Endothelial cell of umbilical vein (primary cell): ENCODE results near the gene TEX9. TPM values are rescaled to one million over a fixed set of nuclear protein-coding genes. Genes with fewer than 3 reads are reported as not detected.

Source experiments
- BruUV-seq: library from RNA; stranded (reverse); fragments of 400-500 nt; replicated peaks from 2 replicates; lab custom pipeline; 2021; lab: Mats Ljungman, UMichigan
- CTCF ChIA-PET: fragments of 300-600, 350-600 bp; sonication (Branson Sonifier 250); formaldehyde crosslinking; loops from one replicate; lab custom pipeline; 2021; ENCODE audit warnings: antibody characterized with exemption, inconsistent platforms; lab: Charles Lee
- POLR2A ChIA-PET: fragments of 300-600, 350-600 bp; sonication (Branson Sonifier 250); formaldehyde crosslinking; loops from one replicate; lab custom pipeline; 2021; ENCODE audit warnings: antibody characterized with exemption, inconsistent platforms; lab: Charles Lee
- DNase-seq: peaks from one replicate; pipeline ENCODE4 v3.0.0-alpha.2; 2011; ENCODE audit warnings: low read depth, low spot score
- FAIRE-seq: peaks from 2 replicates; lab custom pipeline; 2011; peaks lifted over from hg19 to GRCh38; lab: Jason Lieb, UNC
- H2AFZ ChIP-seq: 2 replicates; pipeline ENCODE4 v1.6.0; 2012; ENCODE audit warnings: low read depth, low read length, control low read depth, inconsistent platforms
- H3K27ac ChIP-seq: 2 replicates; pipeline ENCODE4 v1.5.1; 2011; ENCODE audit warnings: low read depth, mild to moderate bottlenecking, control low read depth, low read length, moderate library complexity; ENCODE audit not compliant: insufficient read depth
- H3K27me3 ChIP-seq, 2 experiments: 2 replicates each; pipeline versions ENCODE4 v1.6.0 to v1.6.1; 2011; ENCODE audit warnings: low read length in 2 of 2, mixed read lengths in 1 of 2; ENCODE audit not compliant: control insufficient read depth in 2 of 2, insufficient read depth in 2 of 2
- H3K36me3 ChIP-seq, 2 experiments: 2 replicates in 1 of 2; 3 replicates in 1 of 2; pipeline ENCODE4 v1.5.1; 2011; ENCODE audit warnings: low read length in 2 of 2, mild to moderate bottlenecking in 1 of 2, moderate library complexity in 1 of 2; ENCODE audit not compliant: control insufficient read depth in 2 of 2, insufficient read depth in 2 of 2; ENCODE audit errors: extremely low read depth in 1 of 2
- H3K4me1 ChIP-seq: 3 replicates; pipeline ENCODE4 v1.5.1; 2011; ENCODE audit warnings: mild to moderate bottlenecking, low read length; ENCODE audit not compliant: control insufficient read depth, insufficient read depth; ENCODE audit errors: extremely low read depth
- H3K4me2 ChIP-seq: 2 replicates; pipeline ENCODE4 v1.6.1; 2011; ENCODE audit warnings: low read length, control low read depth, mixed read lengths; ENCODE audit not compliant: insufficient read depth
- H3K4me3 ChIP-seq, 3 experiments: fragments of 200-600 bp in 1 of 3; sonication (generic), shearing (Covaris generic) in 1 of 3; replicated peaks in 1 of 3; 2 replicates each; pipeline ENCODE4 v1.5.1; 2011 to 2016; ENCODE audit warnings: control low read depth in 3 of 3, low read length in 3 of 3, mild to moderate bottlenecking in 2 of 3, inconsistent platforms in 1 of 3, low read depth in 1 of 3, moderate library complexity in 1 of 3; ENCODE audit not compliant: insufficient read depth in 1 of 3
- H3K79me2 ChIP-seq: 2 replicates; pipeline ENCODE4 v1.6.0; 2012; ENCODE audit warnings: low read length, inconsistent platforms; ENCODE audit not compliant: control insufficient read depth, insufficient read depth
- H3K9ac ChIP-seq: replicated peaks from 2 replicates; pipeline ENCODE3; 2011; ENCODE audit warnings: low read length, control low read depth; ENCODE audit not compliant: insufficient read depth; ENCODE audit errors: extremely low read depth
- H3K9me1 ChIP-seq: replicated peaks from 3 replicates; pipeline ENCODE4 v1.6.0; 2011; ENCODE audit warnings: mild to moderate bottlenecking, low read length; ENCODE audit not compliant: control insufficient read depth, insufficient read depth; ENCODE audit errors: extremely low read depth
- H3K9me3 ChIP-seq: replicated peaks from 2 replicates; pipeline ENCODE4 v1.5.1; 2012; ENCODE audit warnings: low read length, inconsistent platforms; ENCODE audit not compliant: control insufficient read depth, insufficient read depth
- H4K20me1 ChIP-seq: replicated peaks from 2 replicates; pipeline ENCODE3; 2011; ENCODE audit warnings: mild to moderate bottlenecking, low read length; ENCODE audit not compliant: control insufficient read depth, insufficient read depth; ENCODE audit errors: extremely low read depth
- EZH2 ChIP-seq: IDR thresholded peaks from 2 replicates; pipeline ENCODE4 v1.6.1; 2012; ENCODE audit warnings: borderline replicate concordance, low read depth, mild to moderate bottlenecking, moderate library complexity, low read length, inconsistent platforms; ENCODE audit not compliant: severe bottlenecking
- FOS ChIP-seq: IDR thresholded peaks from 2 replicates; pipeline ENCODE4 v1.6.1; 2011; ENCODE audit warnings: mild to moderate bottlenecking, low read length, moderate library complexity, borderline replicate concordance; ENCODE audit not compliant: insufficient read depth
- GATA2 ChIP-seq: IDR thresholded peaks from 2 replicates; pipeline ENCODE4 v1.7.0; 2011; ENCODE audit warnings: low read depth, mild to moderate bottlenecking, moderate library complexity, mixed read lengths, low read length; ENCODE audit not compliant: insufficient read length, insufficient read depth
- JUN ChIP-seq: IDR thresholded peaks from 2 replicates; pipeline ENCODE4 v1.6.1; 2011; ENCODE audit warnings: borderline replicate concordance, low read depth; ENCODE audit not compliant: insufficient read length, insufficient read depth
- MYC ChIP-seq: IDR thresholded peaks from one replicate; pipeline ENCODE4 v1.6.1; 2011; ENCODE audit warnings: mild to moderate bottlenecking, low read depth, low read length
- POLR2A ChIP-seq: IDR thresholded peaks from 2 replicates; pipeline ENCODE4 v1.6.1; 2012; ENCODE audit warnings: low read depth, mild to moderate bottlenecking, control low read depth, low read length
- POLR2AphosphoS5 ChIP-seq: IDR thresholded peaks from 2 replicates; pipeline ENCODE4 v1.6.1; 2012; ENCODE audit warnings: low read depth, mild to moderate bottlenecking, control low read depth, low read length, moderate library complexity; ENCODE audit not compliant: insufficient read depth
- dilution Hi-C: fragments of 300-500 bp; cut with MboI; formaldehyde crosslinking; loops from one replicate; pipeline ENCODE4 v1.15.0; 2019; ENCODE audit warnings: low sequenced_read_pairs; ENCODE audit not compliant: extremely low pct_ligation_motif_present
- intact Hi-C: fragments of 100-400 bp; cut with micrococcal nuclease; formaldehyde crosslinking; loops from one replicate; pipeline ENCODE4 v1.10.0; 2022
- polyA plus RNA-seq, 4 experiments: library from polyadenylated mRNA; depleted of rRNA in 3 of 4; stranded (reverse) in 3 of 4; unstranded in 1 of 4; fragments of >200 nt; gene quantifications; 2 replicates each; pipeline versions ENCODE4 v1.2.1 to v1.2.3, GENCODE V29; 2011 to 2012; ENCODE audit warnings: missing spikeins in 1 of 4
- total RNA-seq: library from RNA; stranded (reverse); gene quantifications from 2 replicates; pipeline ENCODE4 v1.2.3, GENCODE V29; 2021
- TF ChIP-seq, protein P1 (sequence below): IDR thresholded peaks from 2 replicates; pipeline ENCODE4 v1.6.1; 2011; ENCODE audit not compliant: insufficient read depth, insufficient read length
- TF ChIP-seq, protein P2 (sequence below), 2 donors: IDR thresholded peaks; 1 replicate in 1 of 2; 2 replicates in 1 of 2; pipeline ENCODE4 v1.5.1; 2011; ENCODE audit warnings: low read length in 2 of 2, mild to moderate bottlenecking in 2 of 2, moderate library complexity in 2 of 2, control low read depth in 1 of 2, inconsistent platforms in 1 of 2, low read depth in 1 of 2; ENCODE audit not compliant: insufficient read depth in 1 of 2; ENCODE audit errors: extremely low read depth in 1 of 2

The TEX9 gene
- total and polyA plus RNA-seq, 2 donors (not counting 3 experiments of a cell fraction or from before 2014, with no cell fraction given): 0.33 to 1.7 TPM

DNA sequence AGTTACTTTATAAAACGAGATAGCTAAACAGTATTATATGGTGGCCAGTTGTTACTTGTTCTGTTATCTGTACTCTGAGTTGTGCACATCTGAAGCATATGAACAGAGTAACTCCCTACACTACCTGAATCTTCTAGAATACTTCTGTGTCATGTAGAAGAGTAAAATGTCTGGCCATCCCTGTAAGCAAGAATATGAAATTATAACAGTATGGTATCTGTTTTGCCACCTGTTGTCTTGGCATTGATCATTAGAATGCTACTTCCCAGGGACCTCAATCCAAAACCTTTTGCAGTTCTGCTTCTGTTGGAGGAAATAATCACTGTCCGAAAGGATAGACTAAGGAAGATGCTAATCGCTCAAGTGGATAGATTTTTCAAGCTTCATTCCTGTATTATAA, 1.9 kb downstream of the TEX9 start:
- intact Hi-C loops (loop anchor here (5.0 kb wide), 1 partner anchor 120 kb away; no protein-coding TSS in a partner anchor), dilution Hi-C loops (no loop called here)
- Histone ChIP-seq H3K27ac (no peak overlapping the region), H3K4me3 (no peak overlapping the region), H4K20me1 (no peaks in the 10 kb centered on the region), H3K9me1 (no peaks in the 10 kb centered on the region), H3K4me2 (no peak overlapping the region), H3K9me3 (no peaks in the 10 kb centered on the region), H3K27me3 (peaks cover 0 to 5% of the 10 kb centered on the region in 2 experiments), H3K36me3 (no peaks in the 10 kb centered on the region), H3K4me1 (peaks cover 12% of the 10 kb centered on the region), H2AFZ (no peak overlapping the region), H3K79me2 (no peaks in the 10 kb centered on the region), H3K9ac (no peak overlapping the region)
- BruUV-seq: no TSS peak
- TF ChIP-seq JUN (no peak), POLR2AphosphoS5 (no peak), EZH2 (no peak), MYC (no peak), GATA2 (no peak), POLR2A (no peak), FOS (no peak)
- TF ChIP-seq, protein P1, sequence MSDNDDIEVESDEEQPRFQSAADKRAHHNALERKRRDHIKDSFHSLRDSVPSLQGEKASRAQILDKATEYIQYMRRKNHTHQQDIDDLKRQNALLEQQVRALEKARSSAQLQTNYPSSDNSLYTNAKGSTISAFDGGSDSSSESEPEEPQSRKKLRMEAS: no peak
- TF ChIP-seq, protein P2, sequence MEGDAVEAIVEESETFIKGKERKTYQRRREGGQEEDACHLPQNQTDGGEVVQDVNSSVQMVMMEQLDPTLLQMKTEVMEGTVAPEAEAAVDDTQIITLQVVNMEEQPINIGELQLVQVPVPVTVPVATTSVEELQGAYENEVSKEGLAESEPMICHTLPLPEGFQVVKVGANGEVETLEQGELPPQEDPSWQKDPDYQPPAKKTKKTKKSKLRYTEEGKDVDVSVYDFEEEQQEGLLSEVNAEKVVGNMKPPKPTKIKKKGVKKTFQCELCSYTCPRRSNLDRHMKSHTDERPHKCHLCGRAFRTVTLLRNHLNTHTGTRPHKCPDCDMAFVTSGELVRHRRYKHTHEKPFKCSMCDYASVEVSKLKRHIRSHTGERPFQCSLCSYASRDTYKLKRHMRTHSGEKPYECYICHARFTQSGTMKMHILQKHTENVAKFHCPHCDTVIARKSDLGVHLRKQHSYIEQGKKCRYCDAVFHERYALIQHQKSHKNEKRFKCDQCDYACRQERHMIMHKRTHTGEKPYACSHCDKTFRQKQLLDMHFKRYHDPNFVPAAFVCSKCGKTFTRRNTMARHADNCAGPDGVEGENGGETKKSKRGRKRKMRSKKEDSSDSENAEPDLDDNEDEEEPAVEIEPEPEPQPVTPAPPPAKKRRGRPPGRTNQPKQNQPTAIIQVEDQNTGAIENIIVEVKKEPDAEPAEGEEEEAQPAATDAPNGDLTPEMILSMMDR (IDR thresholded peaks at IDR 0.05; ENCODE audit: extremely low read depth in 1 of 2, insufficient read depth in 1 of 2, low read depth in 1 of 2, low read length in 2 of 2): no peak
- ChIA-PET CTCF (no interaction called here), POLR2A (interaction anchor here (0.7 kb wide), 1 partner anchor 1343 kb away, joined by 3 read pairs; no protein-coding TSS in a partner anchor)
- FAIRE-seq (no peak), DNase-seq (no peak)
